NCI-H1092 treated with DMSO at 0.1 percent for 48 hours (cell line): ENCODE results near the gene NRXN3.

ENCODE experiments used
- DNase-seq: peaks from one replicate; lab custom pipeline; 2025; lab: John Stamatoyannopoulos, UW

Gene NRXN3

DNA sequence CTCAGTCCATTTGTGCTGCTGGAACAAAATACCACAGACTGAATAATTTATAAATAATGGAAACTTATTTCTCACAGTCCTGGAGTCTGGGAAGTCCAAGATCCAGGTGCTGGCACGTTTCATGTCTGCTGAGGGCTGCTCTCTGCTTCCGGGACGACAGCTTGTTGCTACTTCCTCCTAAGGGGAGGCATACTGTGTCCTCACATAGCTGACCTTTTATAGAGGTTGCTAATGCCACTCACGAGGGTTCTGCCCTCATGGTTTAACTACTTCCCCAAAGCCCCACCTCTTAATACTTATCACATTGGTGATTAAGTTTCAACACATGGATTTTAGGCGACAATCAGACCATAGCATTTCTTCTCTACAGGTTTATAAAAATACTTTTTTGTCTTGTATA, 411.1 kb downstream of the NRXN3 start:
- no peak for DNase-seq

DNA sequence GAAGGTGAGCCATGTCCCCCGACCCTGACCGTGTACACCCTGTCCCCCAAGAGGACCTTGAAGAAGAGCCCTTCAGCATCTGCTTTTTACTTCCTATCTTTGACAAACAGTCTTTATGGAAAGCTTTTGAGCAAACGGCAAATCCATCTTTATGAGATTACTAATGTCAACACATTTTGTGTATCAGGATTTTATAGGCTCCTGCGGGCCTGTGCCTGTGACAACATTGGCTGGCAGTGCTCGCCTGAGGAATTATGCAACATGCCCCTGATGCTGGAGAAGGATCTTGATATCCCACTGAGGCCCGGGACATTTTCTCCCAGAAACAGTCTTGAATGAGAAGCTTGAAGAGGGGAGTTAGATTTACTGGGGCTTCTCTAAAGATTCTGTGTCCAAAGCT, 416.5 kb downstream of the NRXN3 start:
- DNase-seq: no peak

DNA sequence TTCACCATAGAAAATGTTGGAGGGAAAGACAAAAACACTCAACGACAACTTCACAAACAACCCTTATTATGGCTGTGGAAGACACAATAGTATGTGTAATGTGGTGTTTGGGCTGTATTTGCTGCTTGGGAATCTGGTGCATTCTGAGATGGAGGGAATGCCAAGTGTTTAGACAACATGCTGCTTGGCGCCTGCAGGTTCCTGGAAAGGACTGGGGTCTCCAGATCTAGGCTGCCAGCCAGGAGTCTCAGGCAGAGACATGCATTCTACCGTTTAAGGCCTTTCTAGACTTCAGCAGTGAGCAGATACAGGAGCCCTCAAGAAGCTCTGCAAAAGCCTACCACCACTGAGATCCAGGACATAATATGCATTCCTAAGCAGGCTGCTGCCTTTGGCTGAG, 418.7 kb downstream of the NRXN3 start:
- DNase-seq: no peak

DNA sequence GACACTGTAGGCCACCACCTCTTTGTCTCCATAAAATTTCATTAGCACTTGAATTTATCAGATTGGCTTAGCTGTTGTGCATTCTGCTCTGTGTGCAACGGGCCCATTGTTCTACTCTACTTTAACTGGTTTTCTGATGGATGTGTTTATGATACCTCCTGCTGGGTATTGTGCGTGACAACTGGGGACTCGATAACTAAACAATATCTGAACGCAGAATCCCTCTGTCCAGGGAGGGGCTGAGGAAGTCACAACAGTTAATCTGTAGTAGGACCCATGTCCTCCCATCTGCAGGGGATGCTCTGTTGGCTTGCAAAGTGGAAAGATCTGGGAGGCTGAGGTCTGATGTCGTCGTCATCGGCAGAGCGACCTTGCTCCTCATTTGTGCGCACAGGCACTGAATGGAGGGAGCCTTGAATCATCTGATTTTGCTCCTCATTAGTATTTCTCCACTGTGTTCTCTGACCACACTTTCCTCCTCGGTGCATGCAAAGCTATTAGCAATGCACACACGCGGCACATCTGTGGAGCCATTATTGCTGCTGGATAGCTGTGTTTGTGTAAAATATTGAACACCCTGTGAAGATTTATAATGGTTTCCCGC, 422.5 kb downstream of the NRXN3 start:
- DNase-seq: no peak

DNA sequence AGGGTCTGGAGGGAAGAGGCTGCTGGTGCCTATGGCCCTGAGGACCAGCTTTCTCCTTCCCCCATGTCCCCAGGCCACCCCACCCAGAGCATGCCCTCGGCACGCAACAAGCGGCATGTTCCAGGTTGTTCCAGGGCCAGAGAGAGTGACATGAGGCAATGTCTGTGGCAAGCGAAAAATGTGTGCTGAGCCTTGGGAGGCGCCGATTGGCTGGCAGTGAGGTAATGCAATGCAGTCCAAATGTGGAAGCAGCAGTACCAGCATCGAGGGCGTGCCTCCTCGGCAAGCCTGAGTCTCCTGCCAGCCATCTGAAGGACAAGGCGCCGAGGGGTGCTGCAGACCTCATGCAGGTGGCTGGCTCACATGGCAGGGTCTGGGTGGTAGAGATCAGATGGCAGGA, 423.8 kb downstream of the NRXN3 start:
- no peak for DNase-seq

DNA sequence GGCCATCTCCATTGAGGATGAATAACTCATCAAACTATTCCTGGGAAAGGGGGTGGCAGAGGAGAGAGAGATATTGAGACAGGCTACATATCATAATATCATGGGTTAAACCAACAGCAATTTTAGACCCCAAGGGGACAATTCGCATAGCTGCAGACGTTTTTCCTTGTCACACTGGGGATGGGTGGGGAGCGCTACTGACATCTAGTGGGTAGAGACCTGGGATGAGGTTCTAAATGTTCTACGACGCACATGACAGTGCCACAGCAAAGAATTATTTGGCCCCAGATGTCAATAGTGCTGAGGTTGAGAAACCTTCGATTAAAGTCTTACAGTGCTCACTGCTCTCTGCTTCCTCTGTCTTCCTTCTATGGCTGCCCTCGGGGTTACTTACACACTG, 425.6 kb downstream of the NRXN3 start:
- peak; percentile 20 for DNase-seq

DNA sequence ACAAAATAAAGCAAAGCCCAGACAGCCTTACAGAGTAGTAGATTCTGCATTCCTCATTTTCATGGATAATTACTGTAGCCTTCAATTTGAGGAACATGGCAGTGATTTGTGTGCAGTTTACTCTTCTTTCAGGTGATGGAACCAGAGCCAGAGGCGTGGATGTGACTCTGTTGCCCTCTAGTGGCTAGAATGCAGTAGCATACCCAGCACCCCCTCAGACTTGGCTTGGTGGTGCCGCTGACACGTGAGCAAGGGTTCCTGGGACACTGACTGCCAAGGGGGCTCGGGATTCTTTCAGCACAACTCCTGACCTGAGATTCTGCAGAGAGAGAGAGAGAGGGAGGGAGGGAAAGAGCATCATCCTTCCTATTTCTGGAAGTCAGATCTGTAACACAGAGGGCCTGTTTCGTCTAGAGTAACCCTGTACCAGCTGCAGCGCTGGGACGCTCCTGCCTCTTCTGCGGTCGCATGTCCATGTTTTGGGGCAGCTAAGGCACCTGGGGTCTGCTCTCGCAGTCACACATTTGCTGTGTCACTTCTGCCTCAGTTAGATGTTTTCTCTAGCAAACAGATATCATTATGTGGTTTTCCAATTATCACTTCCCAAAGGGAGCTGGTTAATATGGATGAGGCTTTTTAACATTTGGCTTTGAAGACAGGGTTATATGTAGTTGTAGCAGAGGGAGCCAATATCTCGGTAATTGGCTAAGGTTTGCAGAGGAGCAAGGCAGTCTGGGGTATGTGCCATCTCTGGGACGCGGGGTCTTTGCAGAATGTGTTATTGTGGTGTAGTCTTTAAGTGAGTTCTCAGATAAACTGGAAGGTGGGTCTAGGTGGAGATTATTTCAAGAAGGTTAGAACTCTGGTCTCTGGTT, 428.1 kb downstream of the NRXN3 start:
- peak; percentile 74 for DNase-seq

DNA sequence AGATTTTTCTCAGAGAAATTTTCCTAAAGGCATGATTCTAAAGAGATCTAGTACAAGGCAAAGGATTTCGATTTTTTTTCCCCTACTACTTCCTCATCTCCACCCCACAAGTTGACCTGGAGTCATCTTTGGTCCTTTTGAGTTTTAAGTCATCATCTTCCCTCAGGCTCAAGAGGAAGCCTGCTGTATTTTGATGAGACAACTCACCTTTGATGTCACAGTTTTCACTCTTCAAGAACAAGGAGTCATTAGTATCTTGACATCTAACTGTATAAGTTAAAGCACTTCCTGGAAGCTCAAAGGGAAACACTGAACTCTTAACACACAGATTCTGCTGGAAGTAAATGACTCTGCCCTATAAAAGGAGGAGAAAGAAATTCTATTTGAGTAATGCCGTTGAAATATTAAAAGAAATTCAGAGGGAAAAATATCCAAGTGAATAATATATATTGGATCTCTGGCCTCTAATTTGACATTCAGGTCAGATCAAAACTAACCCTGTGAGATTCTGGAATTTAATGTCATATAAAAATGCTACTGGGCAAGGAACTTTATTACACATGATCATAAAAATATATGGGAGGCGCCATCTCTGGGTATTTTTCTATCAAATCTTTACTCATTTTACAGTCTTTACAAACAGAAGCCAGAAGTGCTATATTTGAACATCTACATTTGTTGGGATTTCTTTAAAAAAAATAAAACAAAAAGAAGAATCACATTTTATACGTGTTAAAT, 435.0 kb downstream of the NRXN3 start:
- DNase-seq: no peak

DNA sequence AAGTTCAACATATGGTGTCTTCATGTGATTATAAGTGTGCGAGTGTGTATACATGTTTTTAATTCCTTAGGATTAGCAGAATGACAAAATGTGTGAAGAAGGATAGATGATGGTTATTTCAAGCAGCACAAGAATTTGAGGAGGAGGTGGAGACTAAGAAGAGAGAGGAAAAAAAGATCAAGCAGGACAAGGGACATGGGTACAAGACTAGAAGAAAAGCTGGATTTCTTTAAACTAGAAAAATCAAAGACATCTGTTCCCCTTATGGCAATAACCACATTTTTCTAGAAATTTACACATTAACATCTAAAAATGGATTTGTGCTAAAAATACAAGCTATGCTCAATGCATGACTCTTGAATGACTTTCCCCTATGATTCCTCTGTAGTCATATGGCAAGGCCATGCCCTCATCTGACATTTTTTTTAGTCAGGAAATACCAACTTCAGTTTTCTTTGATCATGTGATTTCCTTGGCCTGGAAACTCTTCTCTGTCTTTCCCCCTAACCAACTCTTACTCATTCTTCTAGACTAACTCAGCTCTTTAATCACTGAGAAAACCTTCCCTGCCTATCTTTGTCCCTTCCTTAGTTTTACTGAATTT, 435.8 kb downstream of the NRXN3 start:
- DNase-seq: no peak

DNA sequence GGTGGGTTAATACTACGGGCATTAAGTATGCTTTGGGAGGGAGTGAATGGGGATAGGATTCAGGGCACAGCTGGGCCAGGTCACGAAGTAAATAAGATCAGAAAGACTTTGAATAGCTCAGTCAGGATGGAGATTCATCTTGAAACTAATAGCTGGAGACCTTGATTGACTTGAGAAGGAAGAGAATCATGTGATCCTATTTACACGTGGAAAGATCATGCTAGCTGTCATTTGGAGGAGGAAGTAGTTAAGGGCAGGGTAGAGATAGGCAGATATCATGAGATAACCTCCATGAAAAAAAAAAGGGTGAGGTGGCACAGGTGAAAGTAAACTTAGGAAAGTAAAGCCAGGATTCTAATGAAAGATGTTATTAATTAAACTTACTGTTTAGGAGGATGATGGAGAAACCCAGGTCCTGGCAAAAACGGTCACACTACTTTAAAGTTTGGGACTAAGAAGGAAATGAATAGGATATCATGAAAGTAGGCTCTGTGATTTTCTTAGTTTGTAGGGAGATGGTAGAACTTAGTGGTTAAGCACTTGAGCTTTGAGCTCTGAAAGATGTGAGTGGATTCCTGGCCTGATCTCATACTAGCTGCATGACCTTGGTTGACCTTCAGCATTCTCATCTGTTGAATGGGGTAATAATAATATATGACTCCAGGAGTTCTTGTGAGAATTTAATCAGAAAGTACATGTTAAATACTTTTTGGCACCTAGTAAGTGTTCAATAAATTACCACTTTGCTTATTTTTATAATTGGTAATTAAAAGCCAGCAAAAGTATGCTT, 439.0 kb downstream of the NRXN3 start:
- no peak for DNase-seq

DNA sequence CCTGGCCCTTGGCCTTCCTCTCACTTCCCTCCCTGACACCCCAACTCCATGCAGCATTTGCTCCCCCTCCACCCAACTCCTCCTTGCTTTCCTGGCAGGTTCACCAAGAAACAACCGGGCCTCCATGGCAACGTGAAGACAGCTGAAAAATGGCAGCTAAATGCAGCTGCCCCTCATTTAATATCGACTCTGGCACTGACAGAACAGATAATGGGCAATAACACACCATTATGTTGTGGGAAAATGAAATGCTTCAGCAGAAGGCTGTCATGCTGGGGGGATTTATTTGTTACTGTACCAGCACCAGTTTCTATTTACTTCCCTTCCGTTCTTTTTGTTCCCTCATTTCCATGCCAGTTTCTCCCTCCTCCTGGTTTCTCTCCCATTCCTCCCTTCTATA, 440.8 kb downstream of the NRXN3 start:
- DNase-seq: peak; percentile 85

DNA sequence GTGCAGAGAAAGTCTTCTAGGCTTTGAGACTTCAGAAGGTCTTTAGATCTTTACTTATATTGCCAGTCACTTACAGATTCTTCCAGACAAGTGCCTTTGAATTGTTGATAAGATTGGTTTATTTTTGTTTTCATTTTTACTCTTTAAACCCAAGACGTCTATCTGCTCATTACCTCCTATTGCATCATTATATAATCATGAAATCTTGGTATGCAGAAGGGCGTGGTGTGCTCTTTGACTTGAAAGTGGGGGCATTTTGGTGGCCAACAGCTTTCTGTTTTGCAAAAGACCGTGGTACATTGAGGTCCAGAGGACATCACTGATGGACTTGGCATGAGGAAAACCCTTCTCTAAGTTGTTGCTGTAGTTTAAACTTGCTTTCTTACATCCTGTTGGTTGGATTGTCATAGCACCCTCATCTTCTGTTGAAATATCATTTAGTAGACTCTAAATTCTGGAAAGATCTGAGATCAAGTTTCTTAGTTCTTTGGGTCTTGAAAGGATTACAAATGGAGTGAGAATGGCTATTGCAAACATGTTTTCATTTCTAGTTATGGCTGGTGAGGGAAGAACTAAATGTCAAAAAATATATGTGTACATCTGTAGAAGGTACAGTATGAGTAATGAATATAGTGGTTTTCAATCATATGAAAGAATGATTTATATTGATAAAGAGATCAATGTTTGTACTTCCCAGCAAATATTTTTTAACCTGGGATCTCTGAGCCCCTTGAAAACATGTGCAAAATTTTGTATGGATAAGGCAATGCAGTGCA, 441.8 kb downstream of the NRXN3 start:
- DNase-seq: no peak

DNA sequence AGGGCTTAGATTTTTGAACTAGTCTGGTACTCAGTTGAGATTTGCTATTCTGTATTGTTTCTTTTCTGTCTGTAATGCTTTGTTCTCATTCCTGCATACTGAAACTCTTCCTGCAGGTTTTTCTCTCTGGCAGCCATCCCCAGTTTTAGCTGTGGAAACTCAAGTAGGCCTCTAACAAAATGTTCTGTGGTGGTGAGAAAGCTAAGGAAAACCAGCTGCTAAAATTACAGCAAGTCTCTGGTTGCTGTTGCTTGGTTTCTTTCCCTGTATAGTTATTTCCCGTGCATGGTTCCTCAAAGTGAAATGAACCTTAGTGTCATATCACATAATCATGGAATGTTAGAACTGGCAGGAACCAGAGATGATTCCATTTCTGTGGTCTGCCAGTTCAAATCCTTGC, 442.5 kb downstream of the NRXN3 start:
- DNase-seq: no peak

DNA sequence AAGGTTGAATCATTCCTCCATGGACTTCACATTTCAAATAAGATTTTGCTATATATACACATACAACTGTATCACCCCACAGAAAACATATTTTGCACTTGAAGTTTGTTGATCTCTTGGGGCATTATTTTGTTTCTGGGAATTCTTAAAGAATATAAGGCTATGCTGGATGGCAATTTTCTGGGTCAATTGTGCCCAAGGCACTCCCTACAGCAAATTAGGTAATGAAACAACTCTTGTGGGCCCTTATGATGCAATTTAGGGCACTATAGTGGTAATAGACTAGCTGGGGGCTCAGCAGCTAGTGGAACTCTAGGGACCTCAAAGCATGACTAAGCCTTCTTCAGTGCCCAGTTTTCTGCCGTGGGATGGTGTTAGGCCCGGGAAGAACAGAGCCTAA, 444.4 kb downstream of the NRXN3 start:
- DNase-seq: no peak

DNA sequence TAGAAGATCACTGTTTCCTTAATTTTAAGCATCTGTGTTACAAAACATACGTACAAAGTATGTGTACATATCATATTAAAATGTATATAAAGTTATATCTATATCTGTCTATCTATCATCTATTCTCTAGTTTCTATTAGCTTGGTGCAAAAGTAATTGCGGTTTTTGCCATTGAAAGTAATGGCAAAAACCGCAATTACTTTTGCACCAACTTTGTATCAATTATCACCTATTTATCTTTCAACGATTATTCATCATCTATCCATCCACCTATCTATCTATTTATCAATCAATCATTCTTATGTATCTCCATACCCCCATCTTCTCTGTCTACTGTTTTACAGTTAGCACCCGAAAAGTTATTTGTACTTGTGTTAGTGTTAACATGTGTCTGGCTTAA, 447.6 kb downstream of the NRXN3 start:
- no peak for DNase-seq

DNA sequence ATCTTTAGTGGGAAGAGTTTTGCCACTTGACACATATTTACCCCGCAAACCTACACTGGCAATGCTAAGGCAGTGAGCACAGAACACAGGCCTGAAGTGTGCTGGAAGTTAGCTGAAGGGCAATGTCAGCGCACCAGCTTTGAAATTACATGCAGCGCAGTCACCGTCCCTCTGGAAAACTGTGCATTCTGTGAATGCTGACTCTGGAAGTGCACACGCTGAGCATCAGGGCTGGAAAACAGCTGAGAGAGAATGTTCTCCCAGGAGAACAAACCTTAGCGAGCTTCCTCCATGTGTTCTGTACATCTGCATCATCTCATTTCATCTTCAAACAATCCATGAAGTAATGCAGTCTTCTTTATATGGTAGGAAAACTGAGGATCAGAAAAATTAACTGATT, 448.2 kb downstream of the NRXN3 start:
- no peak for DNase-seq

DNA sequence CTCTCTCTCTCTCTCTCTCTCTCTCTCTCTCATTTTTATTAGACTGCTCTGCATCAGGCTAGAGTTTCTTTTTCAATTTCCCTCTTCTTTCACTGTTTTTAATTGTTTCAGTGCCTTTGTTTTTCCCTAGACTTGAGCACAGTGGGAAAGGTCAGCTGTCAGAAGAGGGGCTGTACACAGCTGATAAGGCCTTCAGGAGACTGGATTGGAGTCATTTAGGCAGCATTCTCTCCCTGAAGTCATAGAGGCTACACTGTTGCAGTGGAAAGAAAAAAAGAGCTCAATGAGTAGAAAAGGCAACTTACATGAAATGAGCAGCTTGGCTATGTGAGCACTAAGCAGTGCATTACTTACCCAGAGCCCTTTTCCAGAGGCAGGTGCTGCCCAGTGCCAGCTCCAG, 456.9 kb downstream of the NRXN3 start:
- DNase-seq: no peak

DNA sequence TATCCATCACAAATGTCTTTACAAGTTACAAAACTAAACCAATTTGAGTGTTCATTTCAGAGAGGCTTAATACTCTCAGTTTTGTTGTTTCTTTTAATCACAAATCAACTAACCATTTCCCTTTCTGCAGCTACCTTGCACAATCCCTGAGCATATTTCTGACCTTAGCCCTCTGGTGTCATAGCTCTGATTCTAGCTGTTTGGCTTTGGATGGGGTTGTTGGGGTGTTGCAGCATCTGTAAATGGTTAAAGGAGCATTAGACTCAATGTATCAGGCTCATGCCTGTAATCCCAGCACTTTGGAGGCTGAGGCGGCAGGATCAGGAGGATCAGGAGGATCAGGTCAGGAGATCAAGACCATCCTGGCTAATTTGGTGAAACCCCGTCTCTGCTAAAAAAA, 461.4 kb downstream of the NRXN3 start:
- no peak for DNase-seq

DNA sequence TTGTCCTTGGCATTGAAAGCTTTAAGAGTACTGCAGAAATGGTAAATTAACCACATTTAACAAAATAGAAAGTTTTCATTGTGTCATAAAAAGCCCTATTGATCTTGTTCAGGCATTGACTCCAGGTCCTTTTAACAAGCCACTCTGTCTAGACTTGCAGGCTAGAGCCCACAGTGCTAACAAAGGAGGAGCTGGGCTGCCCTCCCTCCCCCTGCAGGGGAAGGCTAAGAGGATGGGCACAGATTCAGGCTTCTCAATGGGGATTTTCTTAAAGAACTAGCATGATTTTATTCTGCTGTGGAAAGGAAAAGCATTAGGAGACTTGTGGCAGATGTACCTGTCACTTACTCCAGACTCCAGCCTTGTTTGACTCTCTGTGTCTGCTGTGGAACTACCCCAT, 463.6 kb downstream of the NRXN3 start:
- peak; percentile 11 for DNase-seq

DNA sequence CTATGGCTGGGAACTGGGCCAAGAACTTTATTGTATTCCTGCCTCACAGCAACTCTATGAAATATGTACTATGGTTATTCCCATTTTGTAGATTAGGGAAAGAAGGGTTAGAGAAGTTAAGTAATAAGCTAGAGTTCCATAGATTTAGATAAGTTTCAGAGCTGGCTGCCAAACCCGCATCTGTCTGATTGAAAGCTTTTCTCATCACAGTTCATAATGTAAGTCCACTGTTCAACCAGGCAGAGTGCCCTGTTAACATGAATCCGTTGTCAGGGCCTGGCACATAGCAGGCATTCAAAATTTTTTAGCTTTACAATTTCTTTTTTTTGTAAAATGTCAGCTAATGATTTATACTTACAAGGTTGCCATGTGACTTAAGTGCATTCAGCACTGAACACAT, 467.3 kb downstream of the NRXN3 start:
- no peak for DNase-seq

DNA sequence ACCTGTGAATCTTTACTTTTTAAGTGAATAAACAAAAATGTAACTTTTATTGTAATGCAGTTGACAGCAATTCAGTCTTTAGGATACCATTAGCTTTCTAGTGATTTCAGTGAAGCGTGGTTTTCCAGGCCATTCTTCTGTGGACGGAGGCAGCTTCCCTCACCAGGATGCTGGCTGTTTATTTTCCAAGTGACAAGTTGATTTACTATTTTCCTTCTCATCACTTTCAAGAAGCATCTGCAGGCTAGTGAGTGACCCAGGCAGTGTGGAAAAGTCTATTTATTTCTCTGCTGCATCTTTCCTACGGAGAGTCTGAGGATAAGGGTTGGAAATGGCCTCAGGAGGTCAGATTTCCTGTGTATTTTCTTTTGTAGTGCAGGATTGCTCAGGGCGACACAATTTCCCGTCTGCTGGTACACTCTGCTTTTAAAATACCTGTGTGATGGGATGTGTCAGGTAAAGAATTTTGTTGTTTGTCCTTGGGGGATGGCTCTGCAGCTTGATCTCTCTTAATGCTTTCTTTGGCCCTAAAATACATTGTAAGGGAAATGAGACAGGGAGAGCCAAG, 467.8 kb downstream of the NRXN3 start:
- DNase-seq: no peak
